GM10248 (cell line): Measurements from ENCODE around the gene TMC1.
"Not testable (repeated sequence)": the region's sequence is repeated elsewhere in the genome, so short reads cannot be mapped to it uniquely, and the experiment has no call there.

ENCODE experiments used
- CTCF ChIA-PET: fragments of 300-600 bp; sonication (Branson Sonifier 250); formaldehyde crosslinking; extraction: SDS; loops from one replicate; lab custom pipeline; 2021; ENCODE audit warnings: antibody characterized with exemption; lab: Yijun Ruan, JAX
- POLR2A ChIA-PET: fragments of 350-650 bp; sonication (Branson Sonifier 250); formaldehyde crosslinking; extraction: SDS; loops from one replicate; lab custom pipeline; 2020; ENCODE audit warnings: antibody characterized with exemption; lab: Yijun Ruan, JAX
- DNase-seq: peaks from one replicate; pipeline ENCODE4 v3.0.0; 2012; ENCODE audit errors: extremely low spot score
- CTCF ChIP-seq: IDR thresholded peaks from 2 replicates; pipeline ENCODE4 v1.5.1; 2012; ENCODE audit warnings: mild to moderate bottlenecking, low read depth; ENCODE audit errors: extremely low read depth, missing control alignments, control extremely low read depth

TMC1 gene

GRCh38 chr9:72827950-72828731 is 306.7 kb downstream of the TMC1 start:
- no peak for TF ChIP-seq CTCF
- ChIA-PET POLR2A (no interaction called here), CTCF (interaction anchor here (1.6 to 1.7 kb wide), 2 partner anchors 10 kb away, joined by 4 read pairs; no protein-coding TSS in a partner anchor)
- no peak for DNase-seq

GRCh38 chr9:72834994-72835393 is 313.6 kb downstream of the TMC1 start:
- no peak for DNase-seq
- CTCF ChIA-PET, result interaction anchor here (1.0 to 1.6 kb wide), 2 partner anchors 22 to 796 kb away, joined by 3 to 5 read pairs; no protein-coding TSS in a partner anchor
- TF ChIP-seq CTCF, result no peak
- POLR2A ChIA-PET, result no interaction called here

- POLR2A ChIA-PET, result no interaction called here
- CTCF ChIA-PET, result interaction anchor here (1.0 kb wide), 1 partner anchor 15 kb away, joined by 4 read pairs; no protein-coding TSS in a partner anchor
- TF ChIP-seq CTCF, result no peak
- DNase-seq, result no peak
Observed at GRCh38 chr9:72836790-72837189, 315.4 kb downstream of the TMC1 start.

- ChIA-PET CTCF (interaction anchor here (1.1 to 1.3 kb wide), 4 partner anchors 10 to 559 kb away, joined by 3 to 5 read pairs (median 4); no protein-coding TSS in a partner anchor), POLR2A (no interaction called here)
- TF ChIP-seq CTCF, result no peak
- no peak for DNase-seq
Observed at GRCh38 chr9:72839085-72839484, 317.7 kb downstream of the TMC1 start.

GRCh38 chr9:72843520-72844439 is 322.4 kb downstream of the TMC1 start:
- ChIA-PET CTCF (interaction anchor here (1.6 to 2.7 kb wide), 2 partner anchors 16 to 22 kb away, joined by 4 to 6 read pairs; no protein-coding TSS in a partner anchor), POLR2A (no interaction called here)
- DNase-seq, result no peak
- TF ChIP-seq CTCF, result no peak

- no peak for TF ChIP-seq CTCF
- CTCF ChIA-PET, result interaction anchor here (0.8 to 2.7 kb wide), 3 partner anchors 15 to 35 kb away, joined by 3 to 6 read pairs (median 4); no protein-coding TSS in a partner anchor
- POLR2A ChIA-PET, result no interaction called here
- no peak for DNase-seq
Observed at GRCh38 chr9:72844440-72844768, 323.0 kb downstream of the TMC1 start.

GRCh38 chr9:72845052-72845451 is 323.6 kb downstream of the TMC1 start:
- CTCF ChIA-PET, result interaction anchor here (0.8 to 2.7 kb wide), 2 partner anchors 15 to 36 kb away, joined by 3 to 6 read pairs; no protein-coding TSS in a partner anchor
- POLR2A ChIA-PET, DNase-seq: not testable (repeated sequence)

- DNase-seq, CTCF ChIA-PET, POLR2A ChIA-PET: not testable (repeated sequence)
Observed at GRCh38 chr9:72850209-72850608, 328.8 kb downstream of the TMC1 start.
